ENCODE measurements around the gene SLC12A8.

The SLC12A8 gene

DNA sequence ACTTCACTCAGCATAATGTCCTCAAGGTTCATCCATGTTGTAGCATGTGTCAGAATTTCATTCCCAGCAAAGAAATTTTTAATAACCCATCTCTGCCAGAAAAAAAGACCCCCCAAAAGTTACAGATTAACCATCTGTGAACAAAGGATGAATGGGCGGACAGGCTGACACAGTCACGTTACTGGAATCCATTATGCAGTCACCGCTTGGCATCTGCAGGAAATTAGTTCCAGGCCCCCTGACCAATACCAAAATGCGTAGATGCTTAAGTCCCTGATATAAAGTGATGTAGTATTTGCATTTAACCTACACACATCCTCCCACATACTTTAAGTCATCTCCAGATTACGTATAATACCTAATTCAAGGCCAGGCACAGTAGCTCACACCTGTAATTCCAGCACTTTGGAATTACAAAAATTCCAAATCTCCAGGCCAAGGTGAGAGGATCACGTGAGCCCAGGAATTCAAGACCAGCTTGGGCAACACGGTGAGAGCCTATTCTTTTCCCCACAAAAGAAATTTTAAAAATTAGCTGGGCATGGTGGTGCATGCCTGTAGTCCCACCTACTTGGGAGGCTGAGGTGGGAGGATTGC lies 1.5 kb upstream of the SLC12A8 start:
- no peak for DNase-seq

DNA sequence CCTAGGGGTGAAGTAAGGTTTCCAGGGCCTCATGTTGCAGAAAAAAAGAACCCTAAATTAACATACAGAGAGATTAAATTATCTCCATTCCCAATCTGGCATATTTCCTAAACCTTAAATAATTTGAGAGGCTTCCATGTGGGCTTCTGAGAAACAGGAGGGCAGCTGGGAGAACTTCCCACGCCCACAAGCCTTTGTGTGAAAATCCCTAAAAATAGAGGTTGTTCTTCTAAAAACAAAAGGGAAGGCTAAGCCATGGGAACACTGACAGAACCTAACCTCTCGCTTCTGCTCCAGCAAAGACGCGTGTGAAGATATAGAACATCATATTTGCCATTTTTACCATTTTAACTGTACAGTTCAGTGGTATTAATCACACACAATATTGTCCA lies 812 bp upstream of the SLC12A8 start:
- no peak for DNase-seq

DNA sequence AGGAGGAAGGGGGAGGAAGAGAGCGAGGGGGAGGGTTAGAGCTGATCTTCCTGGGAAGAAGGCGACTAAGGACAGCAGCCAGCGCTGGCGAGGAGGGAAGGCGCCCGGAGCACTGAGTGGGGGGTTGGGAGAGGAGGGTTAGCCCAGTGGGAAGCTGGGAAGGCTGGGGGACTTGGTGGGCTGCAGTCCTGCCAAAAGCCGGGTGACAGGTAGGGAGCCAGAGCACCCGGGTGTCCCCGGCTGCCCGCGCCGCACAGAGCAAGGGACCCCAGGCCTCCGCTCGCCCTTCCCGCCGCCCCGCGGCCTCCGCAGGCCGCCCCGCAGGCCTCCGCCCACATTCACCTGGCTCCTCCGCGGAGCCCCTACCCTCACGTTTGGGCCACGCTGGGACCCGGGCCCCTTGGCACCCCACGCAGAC lies 448 bp downstream of the SLC12A8 start:
- DNase-seq: no peak

DNA sequence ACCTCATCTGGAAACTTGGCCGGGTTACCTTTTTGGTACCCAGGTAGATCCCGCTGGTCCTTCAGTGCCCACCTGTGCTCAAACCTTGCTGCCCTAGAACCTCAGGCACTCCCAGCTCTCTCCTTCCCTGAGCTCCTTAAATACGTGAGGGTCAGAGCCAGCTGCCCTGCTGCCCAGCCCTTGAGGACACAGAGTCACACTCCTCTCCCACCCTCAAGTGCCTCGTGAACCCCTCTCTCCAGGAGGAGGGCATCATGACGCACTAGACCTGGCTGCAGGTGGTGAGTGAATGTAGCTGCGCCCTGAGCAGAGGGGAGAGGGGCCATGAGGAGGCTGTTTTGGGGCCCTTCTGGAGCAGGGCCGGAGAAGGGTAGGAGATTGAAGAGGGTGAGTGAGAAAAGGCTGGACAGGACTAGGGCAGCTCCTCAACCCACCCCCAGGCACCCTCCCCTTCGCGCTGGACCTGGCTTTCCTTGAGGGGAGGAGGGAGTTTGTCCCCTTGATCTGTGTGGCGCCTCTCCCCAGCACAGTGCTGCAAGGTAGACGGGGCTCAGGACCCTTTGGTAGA lies 941 bp downstream of the SLC12A8 start:
- no peak for DNase-seq

DNA sequence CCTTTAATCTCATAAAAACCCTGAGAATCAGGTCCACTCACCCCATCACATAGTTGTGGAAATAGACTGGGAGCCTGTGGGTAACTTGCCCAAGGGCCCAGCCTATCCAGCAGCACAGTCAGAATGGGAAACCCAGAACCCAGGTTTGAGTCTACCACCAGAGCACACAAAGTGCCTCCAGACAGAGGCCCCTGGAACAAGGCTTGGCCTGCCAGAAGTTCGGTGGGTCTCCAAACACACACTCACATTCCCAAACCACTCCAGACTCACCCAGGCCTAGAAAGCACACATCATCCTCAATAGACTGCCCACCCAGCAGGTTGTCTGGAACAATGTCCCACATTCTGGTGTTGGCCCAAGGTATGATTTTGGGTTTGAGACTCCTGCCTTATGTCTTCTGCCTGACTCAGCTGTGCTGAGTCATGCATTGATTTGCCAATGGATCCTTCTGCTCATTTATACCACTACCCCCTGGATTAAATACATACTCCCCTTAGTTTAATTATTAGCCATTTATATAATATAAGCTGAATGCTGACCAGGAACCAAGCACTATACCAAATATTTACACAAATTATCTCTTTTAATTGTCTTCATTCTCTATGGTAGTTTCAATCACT lies 4.5 kb downstream of the SLC12A8 start:
- DNase-seq: no peak

DNA sequence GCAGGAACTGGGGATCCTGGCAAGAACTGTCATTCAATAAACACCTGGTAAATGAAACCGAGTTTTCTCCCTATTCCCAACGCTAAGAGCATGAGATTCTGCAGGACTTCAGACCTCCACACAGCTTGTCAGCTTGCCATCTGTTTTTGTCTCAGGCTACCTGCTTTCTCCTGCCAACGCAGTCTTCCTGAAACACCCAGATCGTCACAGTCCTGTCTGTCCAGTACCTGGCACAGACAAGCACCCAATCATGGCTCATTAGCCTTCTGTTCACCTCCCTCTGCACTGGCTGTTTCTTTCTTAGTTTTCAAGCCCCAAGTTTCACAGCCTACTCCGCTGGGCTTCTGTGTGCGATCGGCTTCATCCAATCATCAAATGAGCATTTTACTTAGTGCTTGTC lies 5.0 kb downstream of the SLC12A8 start:
- DNase-seq: no peak

DNA sequence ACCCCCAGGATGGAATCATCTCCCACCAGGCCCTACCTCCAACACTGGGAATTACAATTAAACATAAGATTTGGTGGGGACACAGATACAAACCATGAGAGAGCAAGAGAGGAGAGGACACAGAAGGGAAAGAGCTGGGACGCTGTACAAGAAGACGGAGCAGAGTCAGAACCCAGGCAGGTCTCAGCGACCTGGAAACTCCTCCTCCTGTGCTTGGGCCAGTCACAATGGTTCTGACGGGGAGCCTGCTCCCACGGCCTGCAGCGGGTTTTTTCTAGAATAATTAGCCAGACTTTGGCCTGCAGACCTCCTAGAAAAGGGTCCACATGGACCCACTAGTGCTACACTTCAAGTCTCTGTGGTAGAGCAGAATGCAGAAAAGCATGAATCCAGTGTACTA lies 5.6 kb downstream of the SLC12A8 start:
- DNase-seq: no peak

DNA sequence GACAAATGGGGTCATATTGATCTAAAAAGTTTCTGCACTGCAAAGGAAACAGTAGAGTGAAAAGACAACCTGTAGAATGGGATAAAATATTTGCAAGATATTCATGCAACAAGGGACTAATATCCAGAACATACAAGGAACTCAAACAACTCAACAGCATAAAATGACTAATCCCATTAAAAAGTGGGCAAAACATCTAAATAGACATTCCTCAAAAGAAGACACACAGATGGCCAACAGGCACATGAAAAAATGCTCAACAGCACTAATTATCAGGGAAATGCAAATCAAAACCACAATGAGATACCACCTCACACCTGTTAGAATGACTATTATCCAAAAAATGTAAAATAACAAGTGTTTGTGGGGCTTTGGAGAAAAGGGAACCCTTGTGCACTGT lies 8.8 kb downstream of the SLC12A8 start:
- DNase-seq: no peak

DNA sequence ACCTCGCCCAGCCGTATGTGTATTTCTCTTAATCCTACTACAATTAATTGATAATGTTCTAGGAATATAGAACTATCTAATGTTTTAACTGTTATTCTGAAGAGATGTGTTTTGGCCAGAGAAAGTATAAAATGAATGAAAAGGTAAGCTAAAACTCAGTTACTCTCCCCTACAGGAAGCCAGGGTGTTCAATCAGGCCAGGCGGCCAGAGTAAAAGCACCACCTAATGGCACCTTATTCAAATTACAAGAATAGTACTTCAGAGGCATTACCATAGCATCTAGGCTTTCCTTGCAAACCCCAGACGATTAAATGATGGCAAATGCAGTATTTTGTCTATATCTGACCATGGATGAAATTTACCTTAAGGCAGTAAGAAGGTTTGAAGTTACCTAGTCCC lies 10.4 kb downstream of the SLC12A8 start:
- no peak for DNase-seq

DNA sequence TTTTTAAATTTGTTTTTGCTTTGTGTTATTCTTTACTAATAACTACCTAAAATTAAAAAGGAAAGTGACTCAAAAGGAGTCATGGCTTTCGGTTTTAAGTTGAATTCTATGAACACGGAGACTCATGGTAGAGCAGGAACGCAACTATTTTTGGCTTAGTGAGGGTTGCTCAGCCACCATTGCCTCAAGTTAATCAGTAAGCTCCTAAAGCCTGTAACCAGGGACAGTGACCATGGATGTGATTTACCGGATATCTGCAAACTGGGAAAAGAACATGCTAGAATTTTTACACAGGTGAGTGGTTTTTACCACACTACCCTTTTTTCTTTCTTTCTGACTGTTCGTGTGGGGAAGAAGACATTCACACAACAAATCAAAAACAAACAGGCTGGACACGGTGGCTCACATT lies 11.8 kb downstream of the SLC12A8 start:
- DNase-seq: no peak

DNA sequence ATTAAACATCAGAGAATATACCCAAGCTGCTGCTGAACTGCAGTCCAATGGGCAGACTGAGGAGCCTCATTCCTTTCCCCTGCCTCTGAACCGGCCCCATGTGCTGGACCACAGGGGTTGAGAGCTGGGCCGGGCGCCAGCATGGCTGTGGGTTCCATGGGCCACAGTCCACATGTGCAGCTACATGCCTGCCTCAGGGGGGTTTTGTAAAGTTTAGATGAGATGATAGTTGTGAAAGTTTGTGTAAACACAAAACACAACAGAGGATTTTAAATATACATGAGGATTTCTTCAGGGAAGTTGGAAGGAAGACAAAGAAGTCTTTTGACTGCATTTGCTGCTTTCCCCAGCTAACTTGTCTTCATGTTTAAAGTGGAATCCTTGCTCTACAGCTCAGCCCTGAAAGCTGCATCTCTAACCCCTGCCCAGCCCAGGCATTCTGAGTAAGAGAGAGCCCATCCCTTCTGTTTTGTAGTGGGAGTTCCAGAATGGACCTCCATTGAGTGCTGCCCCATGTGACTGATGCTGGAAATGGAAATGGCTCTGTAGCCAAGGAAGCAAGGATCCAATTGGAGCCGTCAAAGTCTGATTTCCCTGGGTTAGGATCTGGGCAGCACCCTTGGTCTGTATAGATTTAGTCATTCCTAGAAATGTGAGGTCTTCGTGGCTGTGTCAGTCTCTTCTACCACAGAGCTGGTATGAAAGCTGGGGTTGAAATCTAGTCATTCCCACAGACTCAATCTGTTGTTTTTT lies 17.5 kb downstream of the SLC12A8 start:
- no peak for DNase-seq

DNA sequence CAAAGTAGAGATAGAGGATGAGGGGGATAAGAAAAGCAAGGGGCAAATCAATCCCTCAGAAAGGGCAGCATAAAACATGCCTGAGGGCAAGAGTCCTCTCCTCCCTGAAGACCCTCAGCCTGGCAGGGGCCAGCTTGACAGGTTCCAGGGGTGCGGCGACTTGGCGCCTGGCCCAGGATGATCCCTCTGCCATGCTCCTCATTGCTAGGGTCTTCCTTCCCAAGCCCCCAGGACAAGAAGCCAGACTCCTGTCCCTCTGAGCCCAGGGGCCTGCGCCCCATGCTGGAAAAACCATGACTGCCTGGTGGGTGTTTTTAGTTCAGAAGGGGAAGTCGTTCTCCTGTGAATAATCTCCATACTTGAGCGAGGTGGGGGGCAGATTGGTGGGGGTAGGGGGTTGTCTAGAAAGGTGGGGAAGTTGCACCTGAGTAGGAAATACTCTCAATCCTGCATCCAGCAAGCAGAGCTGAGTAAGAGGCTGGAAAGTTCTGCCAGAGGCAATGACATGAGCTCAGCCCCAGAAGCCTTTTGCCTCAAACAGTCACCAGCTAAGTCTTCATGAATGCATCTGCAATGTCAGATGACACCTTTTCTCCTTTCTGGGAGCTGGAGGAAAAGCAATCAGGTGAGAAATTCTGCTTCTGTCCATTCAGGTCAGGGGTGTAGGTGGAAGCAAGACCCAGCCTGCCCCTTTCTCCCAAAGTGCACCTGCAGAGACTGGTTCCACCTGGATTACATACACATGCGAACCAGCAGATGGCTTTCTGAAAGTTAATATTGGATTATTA lies 18.3 kb downstream of the SLC12A8 start:
- DNase-seq: no peak

DNA sequence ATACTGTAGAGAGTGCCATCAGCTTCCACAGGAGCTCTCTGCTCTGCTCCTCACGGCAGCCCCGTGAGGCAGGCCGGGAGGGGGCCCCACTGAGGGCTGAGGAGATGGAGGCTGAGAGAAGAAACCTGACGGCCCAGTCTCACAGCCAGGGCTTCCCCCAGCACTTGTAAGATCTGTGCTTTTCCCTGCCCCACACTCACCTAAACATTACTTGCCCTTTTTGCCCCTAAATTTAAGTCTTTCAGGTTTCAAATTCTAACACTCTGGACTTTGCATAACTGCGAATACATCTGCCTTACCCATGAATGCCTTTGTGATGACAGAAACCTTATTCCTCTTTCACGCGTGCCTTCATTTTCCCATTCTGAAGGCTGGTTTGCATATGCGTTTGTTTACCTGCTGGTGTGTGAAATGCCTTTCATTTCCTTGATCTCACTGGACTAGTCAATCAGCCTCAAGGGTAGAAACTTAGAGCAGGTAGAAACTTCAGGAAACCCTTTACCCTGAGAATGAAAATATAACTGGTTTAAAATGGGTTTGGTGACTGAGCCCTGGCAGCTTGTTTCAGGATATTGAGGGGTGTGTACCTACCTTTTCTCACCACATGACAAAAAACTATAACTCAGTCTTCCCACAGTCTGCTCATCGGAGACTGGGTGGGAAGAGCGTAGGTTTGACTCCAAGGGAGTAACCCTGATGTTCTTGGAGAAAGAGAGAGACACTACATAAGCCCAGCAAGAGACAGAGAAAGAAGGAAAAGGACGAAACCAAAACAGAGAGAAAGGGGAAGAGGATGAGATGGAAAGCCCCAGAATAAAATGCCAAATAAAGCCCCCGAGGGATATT lies 20.1 kb downstream of the SLC12A8 start:
- DNase-seq: no peak

DNA sequence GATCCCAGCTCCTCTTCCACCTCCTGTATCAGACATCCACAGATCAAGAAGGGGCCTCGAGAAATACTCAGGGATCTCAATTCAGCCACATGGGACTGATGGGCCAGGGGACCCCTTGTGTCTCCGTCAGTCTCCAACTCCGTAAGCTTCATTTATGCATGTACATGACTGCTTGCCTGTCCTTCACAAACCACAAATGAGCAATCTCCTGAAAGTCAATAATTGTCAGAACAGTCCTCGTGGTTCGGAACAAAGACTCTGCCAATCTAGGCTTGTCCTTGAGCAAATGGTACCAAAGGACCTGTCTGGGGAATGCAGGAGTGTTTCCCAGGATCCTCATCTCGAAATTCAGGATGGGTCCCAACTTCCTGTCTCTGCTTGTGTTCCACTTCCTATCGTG lies 20.8 kb downstream of the SLC12A8 start:
- DNase-seq: no peak

DNA sequence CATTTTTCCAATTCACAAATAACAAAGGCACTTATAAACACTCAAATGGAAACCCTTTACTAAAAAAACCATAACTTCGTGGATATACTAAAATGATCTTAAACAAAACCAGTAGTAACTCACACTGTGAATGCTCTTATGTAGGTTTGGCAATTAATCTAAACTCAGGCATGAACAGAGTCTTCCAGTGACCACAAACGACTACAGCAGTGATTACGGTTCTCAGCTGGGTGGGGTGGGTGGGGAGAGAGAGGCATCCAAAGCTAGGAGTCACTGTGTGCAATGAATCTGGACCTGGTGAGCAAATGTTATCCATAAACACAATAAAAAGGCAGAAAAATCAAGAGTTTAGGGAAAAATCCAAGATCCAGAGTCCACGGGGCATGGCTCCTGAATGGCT lies 21.3 kb downstream of the SLC12A8 start:
- no peak for DNase-seq

DNA sequence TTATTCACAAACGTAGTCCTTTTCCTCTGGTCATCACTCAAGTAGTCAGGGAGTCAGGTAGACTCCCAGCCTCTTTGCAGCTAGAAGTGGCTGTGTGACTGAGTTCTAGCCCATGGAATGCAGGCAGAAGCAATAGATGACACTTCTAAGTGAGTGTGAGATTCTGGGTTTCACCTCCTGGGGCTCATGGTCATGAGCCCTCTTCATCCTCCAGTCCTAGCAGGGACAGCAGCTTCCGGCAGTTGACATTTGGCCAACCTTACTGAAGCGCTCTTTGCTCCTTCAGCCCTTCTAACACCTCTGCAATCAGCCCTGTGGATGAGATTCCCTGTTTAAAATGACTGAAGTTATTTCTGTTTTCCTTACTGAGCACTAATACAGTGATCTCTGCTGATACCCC lies 21.8 kb downstream of the SLC12A8 start:
- DNase-seq: no peak

DNA sequence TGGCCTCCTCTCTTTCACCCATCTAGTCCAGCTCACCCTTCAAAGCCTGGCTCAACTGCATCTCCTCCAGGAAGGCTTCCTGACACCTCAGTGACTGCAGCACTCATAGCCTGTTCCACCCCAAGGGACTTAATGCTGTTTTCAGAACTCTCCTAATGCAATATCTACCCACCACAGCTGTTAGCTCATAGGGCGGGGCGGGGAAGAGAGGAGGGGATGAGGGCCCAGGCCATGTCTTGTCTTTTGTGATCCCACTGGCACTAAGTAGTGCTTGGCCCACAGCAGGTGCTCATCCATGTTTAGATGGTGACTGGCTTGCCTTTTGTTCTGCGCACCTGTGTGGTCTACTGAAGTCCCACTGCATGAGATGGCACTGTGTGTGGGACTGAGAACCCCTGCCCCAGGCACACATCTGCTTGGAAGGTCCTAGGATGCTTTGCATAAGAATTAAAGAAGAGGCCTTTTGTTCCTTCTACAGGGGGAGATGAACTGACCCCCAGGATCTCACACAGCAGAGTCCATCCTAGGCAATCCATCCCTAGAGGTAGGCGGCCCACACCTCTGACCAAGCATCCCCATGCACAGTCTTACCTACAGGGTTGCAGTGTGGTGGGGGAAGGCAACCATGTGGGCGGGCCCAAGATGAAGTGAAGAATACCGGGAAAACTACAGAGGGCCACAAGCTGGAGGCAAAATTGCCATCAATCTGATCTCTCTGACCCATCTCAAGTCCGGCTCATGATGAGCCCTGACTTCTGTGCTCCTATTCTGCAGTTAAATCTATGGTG lies 23.0 kb downstream of the SLC12A8 start:
- DNase-seq: no peak

DNA sequence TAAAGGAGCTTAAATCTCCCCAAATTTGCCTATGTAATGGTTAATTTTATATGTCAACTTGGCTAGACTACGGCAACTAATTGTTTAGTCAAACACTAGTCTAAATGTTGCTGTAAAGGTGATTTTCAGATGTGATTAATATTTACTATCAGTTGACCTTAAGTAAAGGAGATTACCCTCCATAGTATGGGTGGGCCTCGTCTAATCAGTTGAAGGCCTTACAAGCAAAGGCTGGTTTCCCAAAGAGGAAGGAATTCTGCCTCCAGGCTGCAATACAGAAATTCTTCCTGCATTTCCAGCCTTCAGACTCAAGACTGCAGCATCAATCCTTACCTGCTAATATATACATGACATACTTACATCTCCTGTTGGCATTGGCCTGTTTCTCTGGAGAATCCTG lies 23.6 kb downstream of the SLC12A8 start:
- no peak for DNase-seq

DNA sequence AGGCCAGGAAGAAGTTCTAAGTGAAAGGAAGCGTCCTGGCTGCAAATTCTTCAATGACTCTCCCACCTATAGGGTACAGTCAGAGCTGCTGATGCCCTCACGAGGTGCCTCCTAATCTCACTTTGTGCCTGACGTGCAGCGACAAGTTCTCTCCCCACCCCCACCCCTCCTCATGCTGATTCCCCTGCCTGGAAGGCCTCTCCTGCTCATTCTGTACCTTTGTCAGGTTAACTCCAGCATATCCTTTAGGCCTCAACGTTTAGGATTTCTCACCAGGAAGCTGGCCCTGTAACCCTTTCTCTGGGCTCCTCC lies 25.0 kb downstream of the SLC12A8 start:
- DNase-seq: no peak
